SW480 (cell line): ENCODE measurements around the gene SCNM1.

Experiments
- DNase-seq: peaks from one replicate; pipeline ENCODE4 v3.0.0-alpha.2; 2016; ENCODE audit warnings: low spot score

SCNM1 gene

GRCh38 chr1:151165738-151166504 lies at the start of gene SCNM1, which contains the start of gene LYSMD1:
TSS of gene SCNM1 (plus strand) at chr1:151166144. CDS start at chr1:151166153, 9 bp downstream.
TSS of gene LYSMD1 (minus strand) at chr1:151165902. CDS start at chr1:151165258, 644 bp downstream.
- DNase-seq, result peak; percentile 97

GRCh38 chr1:151124763-151125403 lies 41.1 kb upstream of the SCNM1 start:
- no peak for DNase-seq

GRCh38 chr1:151128800-151129199 lies 37.1 kb upstream of the SCNM1 start:
- DNase-seq, result no peak

DNA sequence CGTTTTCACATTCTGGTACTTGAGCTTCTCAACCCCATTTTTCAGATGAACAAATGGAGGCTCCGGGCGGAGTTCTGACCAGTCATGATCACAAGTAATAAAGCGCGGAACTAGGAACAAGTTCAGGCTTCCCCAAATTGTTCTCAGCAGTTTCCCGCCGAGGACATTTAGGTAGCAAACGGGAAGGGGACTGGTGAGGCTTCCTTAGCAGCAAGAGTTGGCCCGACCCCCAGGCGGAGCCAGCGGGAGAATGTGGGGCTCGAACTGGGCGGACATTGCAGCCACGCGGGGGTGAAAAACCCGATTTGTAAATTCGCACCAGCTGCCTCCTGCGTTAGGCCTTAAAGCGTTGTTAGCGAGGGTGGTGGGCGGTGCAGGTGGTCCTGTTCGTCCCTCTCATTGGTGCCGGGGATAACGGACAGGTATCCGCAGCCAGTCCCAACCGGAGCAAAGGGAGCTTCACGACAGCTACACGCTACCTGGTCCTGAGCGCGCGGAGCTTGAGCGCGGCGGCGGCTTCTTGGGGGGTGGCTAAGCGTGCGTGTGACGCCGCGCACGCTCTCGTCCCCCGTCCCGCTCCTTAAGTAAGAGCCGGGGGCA lies 34.9 kb upstream of the SCNM1 start:
- no peak for DNase-seq

DNA sequence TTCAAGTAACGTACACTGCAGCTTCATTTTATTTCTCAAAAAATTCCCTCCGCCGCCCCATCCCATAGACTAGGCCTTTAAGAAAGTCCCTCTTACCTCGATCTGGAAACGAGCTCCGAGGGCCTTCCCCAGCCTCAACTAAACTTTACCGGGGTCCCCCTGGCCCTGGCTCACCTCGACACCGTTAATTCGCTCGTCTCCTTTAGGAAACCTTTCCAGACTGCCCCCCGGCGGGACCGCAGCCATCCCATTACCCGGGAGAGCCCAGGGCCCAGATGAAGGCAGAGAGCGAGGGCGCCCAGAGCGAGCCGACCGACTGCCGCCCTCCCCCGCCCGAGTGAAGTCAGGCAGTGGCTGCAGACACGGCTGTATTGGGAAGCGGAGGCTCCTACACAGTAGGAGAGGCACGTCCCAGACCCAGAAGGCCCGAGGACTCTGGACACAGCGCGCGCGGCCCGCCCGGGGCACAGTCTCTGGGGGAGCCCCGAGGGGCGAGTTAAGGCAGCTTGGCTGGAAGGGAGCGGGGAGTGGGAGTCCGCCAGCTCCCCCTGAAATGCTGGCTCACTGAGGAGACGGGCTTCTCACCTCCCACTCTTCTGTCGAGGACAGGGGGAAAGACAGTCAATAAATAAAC lies 34.1 kb upstream of the SCNM1 start:
- DNase-seq, result no peak

DNA sequence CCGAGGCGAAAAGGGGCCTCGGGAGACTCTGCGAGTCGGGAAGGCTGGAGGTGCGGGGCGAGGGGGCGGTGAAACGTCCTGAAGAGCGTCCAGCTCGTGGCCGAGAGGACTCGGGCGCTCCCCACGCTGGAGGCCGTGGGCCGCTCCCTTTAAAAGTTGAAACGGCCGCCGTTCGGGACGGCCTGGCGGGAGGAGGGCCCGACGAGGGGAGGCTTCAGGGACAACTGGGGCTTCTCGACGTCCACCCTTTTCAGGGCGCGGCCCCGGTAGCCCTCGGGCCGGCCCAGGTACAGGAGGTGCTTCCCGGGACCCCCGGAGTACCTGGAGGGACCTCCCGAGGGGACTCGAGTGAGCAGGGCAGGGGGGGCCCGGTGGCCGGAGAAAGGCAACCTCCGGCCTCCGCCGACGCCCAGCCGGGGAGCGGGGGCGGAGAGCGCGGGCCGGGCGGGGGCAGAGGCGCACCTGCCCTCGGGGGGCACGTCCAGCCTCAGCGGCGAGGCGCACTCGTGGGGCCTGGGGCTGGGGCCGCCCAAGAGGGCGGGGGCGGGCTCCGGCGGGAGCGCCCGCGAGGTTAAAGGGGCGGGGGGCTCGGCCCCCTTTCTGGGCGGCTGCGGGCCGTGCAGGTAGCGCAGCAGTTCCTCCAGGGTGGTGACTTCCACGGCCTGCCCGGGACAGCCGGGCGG lies 33.5 kb upstream of the SCNM1 start:
- DNase-seq, result no peak

- DNase-seq, result no peak
These were observed 32.7 kb upstream of the SCNM1 start for GRCh38 chr1:151133018-151133806.

DNA sequence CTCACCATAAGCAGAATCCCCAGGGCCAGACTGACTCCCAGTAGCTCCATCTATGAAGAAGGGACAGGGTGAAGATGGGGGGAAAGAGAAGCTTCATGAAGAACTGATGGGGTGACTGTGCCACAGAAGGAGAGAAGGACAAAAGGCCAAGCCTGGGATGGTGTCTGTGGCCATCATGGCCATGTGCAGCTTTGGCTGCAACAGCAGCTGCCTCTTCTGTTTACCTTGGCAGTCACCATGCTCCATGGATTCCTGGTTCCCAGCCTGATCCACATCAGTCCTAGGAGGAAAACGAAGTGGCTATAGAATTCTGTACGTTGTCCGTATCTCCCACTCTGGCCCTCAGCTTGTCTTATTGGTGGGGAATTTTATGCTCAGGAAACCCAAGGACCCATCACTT lies 31.5 kb upstream of the SCNM1 start:
- no peak for DNase-seq

GRCh38 chr1:151134991-151135390 lies 31.0 kb upstream of the SCNM1 start:
- DNase-seq, result no peak

DNA sequence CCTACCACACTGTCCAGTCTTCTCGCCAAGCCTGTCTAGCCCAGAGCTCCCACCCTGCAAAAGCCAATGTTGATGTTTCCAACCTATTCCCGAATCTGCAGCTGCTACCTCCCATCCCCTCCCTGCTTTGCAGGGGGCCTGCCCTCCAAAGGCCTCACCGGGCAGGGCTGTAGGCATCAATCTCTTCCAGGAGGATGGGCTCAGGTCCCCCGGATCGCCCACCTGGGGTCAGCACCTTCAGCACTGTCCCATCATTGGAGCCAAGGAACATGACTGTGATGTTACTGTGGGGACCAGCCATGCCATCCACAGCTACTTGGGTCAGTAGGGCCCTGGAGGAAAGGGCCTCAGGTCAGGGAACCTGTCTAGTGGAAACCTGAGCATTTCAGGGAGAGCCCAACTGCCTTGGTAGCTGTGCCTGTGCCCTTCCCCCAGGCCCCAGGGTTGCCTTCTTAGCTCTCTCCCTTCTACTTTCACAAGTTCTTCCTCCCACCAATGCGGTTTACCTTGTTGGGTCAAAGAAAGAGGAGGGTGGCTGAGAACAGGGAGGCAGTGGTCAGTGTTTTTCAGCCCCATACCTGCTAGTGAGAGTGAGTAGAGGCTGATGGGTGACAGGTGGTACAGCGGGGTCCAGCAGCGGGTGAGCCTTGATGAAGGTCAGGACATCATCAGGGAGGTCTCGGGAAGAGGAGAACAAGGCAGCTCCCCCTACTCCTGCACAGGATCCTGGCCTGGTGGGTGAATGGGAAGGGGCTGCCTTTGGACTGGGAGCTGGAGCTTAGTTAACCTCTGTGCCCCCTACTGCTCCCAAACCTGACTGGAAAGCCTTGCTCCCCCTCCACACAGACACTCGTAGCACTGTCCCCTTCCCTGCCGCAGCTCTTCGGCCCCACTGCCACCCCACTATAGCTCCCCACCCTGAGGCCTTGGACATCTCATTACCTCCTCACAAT lies 30.2 kb upstream of the SCNM1 start:
- no peak for DNase-seq

- DNase-seq, result no peak
These were observed 28.2 kb upstream of the SCNM1 start for GRCh38 chr1:151137789-151138188.

GRCh38 chr1:151142411-151143056 lies 23.4 kb upstream of the SCNM1 start:
- no peak for DNase-seq

DNA sequence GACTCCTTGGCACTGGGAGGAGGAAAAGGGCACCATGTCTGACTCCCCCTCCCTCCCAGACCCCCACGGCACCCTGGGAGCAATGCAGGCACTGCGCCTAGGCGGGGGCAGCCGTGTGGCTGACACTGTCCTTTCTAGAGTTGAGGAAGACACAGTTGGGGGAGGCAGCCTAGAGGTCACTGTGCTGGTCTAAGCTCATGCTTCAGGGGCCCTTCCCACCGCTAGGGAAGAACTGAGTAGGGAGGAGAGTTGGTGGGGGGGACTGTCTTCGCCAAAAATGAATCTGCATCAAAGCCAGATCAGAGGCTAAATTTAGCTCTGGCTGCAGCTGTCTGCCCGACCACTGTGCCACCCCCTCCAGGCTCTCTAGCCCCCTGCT lies 22.9 kb upstream of the SCNM1 start:
- no peak for DNase-seq

GRCh38 chr1:151143986-151144385 lies 22.0 kb upstream of the SCNM1 start:
- DNase-seq, result no peak

DNA sequence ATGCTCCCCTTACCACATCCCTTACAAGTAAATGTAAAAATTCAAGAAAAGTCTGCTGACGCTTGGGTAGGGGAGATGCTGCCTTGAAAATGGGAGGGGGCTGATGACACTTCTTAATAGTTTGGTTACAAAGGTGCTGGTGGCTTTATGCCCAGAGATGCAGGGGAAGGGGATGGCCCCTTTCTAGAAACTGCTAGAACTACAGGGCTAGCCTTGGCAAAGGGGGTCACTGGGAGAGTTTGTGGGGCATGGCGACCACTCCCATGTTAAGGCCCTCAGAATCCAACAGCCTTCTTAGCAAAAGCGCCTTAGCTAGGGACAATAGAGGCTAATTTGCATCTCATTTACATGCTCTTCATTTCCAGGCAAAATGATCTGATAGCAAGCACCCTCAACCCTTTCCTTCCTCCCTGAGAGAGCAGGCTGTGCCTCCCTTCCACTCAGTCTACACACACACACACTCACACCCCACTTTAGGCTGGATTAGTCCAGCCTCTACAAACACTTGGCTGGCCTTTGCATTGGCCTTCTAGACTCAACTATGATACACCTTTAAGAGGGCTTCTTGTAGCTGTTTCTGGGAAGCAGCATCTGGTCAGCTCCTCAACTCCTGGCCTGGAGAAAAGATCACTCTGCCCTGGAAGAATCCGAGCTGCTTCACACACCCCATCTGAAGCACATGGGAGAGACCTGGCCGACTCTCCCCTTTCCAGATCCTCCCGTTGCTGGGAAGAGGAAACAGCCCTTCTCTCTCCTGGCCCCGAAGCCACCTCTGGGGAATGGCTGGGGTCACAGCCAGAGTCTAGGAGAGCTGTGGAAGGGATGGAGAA lies 21.3 kb upstream of the SCNM1 start:
- DNase-seq, result no peak

DNA sequence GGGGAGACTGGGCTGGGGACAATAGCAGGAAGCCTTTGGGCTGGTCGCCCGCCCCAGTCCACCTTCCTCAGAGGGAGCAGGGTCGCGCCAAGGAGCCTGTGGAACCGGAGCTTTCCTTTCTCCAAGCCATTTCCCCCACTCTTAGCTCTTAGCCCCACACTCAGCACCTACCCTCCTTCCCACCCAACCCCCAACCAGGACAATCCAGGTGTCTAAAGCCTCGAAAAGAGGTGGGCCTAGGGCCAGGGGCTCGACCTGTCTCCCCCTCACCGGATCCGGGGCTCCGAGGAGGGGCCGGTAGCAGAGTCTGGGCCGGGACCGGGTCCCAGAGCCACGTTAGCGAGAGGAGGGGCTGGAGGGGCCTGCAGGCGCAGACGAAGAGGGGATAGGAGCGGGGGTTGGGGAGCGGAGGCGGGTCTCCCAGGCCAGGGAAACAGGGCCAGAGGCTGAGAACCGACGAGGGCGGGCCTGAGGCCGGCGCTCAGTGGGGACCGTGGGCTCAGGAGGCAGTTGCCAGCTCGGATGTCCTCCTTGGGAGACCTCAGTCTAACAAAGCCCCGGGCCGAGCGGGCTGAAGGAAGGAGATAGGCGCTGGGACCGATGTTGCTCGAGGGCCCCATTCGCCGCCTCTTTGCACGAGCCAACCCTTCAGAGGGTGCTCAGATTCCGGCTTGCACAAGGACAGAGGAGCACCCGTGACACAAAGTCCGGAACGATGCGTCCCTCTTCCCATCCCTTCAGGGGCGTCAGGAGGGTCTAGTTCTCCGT lies 20.5 kb upstream of the SCNM1 start:
- DNase-seq, result no peak

- no peak for DNase-seq
These were observed 19.9 kb upstream of the SCNM1 start for GRCh38 chr1:151146072-151146411.
